Measurements from ENCODE around the gene ATRIP.

DNA sequence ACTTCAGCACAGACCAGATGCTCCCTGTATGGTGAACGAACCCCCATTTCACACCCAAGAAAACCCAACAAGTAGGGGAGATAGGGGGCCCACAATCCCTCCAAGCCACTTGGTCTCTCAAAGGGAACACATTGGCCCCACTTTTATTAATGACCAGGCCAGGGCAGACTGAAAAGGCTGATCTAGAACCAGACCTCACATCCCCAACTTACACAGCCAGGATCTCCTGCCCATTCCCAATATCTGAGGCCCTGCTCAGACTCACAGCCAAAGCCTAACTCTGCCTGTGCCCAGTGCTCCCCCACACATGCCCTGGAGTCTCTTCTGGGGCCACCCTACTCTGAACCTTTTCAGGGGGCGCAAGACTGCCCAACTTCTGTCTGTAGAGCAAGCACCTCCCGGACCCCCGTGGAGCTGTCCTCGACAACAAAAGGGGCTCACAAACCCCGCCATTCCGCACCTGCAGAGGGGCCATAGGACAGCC lies 18.4 kb upstream of the ATRIP start:
- TF ChIP-seq, protein P1, sequence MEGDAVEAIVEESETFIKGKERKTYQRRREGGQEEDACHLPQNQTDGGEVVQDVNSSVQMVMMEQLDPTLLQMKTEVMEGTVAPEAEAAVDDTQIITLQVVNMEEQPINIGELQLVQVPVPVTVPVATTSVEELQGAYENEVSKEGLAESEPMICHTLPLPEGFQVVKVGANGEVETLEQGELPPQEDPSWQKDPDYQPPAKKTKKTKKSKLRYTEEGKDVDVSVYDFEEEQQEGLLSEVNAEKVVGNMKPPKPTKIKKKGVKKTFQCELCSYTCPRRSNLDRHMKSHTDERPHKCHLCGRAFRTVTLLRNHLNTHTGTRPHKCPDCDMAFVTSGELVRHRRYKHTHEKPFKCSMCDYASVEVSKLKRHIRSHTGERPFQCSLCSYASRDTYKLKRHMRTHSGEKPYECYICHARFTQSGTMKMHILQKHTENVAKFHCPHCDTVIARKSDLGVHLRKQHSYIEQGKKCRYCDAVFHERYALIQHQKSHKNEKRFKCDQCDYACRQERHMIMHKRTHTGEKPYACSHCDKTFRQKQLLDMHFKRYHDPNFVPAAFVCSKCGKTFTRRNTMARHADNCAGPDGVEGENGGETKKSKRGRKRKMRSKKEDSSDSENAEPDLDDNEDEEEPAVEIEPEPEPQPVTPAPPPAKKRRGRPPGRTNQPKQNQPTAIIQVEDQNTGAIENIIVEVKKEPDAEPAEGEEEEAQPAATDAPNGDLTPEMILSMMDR (IDR thresholded peaks at IDR 0.05): no peak
- TF ChIP-seq ZNF302 (CRISPR knock-in tag; IDR thresholded peaks at IDR 0.05): no peak

Data from A549 (cell line).